GM18870 (cell line): Measurements from ENCODE around the gene CBFA2T2.
"Not testable (repeated sequence)": the region's sequence is repeated elsewhere in the genome, so short reads cannot be mapped to it uniquely, and the experiment has no call there.

Experiments used
- ATAC-seq: cut with Tn5 transposase; IDR thresholded peaks from one replicate; pipeline ENCODE4 v1.9.1; 2021; ENCODE audit warnings: moderate library complexity; ENCODE audit not compliant: unreplicated experiment

Gene CBFA2T2

GRCh38 chr20:33501000-33501399, 11.1 kb downstream of the CBFA2T2 start:
- no peak for ATAC-seq

GRCh38 chr20:33503564-33503963, 13.7 kb downstream of the CBFA2T2 start:
- ATAC-seq = no peak

DNA sequence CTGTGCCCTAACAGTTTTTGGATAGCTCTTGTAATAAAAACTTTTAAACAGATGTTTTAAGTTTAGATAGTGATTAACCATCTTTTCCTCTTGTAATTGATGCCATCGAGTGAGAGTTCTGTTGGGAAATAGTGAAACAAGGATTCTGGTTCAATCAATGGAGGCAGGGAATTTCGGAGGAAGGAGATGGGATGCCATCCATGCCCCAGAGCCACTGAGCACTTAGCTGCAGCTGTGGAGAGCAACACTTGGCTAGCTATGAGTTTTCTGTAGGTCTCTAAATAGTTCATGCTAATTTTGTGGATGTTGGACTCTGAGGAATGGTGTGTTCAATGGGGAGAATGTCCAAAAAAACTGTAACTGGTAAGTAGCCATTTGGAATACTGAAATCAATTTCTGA, 16.7 kb downstream of the CBFA2T2 start:
- no peak for ATAC-seq

GRCh38 chr20:33507461-33507860, 17.6 kb downstream of the CBFA2T2 start:
- no peak for ATAC-seq

GRCh38 chr20:33508015-33508414, 18.1 kb downstream of the CBFA2T2 start:
- not testable (repeated sequence) for ATAC-seq

GRCh38 chr20:33509057-33509456, 19.2 kb downstream of the CBFA2T2 start:
- not testable (repeated sequence) for ATAC-seq

- not testable (repeated sequence) for ATAC-seq
These were observed 22.0 kb downstream of the CBFA2T2 start for GRCh38 chr20:33511876-33512275.

DNA sequence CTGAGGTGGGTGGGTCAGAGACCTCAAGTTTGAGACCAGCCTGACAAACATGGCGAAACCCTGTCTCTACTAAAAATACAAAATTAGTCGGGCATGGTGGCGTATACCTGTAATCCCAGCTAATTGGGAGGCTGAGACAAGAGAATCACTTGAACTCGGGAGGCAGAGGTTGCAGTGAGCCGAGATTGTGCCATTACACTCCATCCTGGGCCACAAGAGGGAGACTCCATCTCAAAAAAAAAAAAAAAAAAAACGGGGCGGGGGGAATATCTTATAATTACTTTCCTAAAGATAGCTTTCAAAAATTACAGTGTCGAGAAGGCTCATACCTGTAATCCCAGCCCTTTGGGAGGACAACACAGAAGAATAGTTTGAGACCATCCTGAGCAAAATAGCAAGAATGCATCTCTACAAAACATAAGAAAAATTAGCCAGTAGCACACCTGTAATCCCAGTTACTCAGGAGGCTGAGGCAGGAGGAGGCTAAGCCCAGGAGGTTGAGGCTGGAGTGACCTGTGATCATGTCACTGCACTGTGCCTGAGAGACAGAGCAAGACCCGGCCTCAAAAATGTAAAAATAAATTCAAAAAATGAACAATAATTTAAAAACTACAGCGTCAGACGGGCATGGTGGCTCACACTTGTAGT, 25.8 kb downstream of the CBFA2T2 start:
- no peak for ATAC-seq

DNA sequence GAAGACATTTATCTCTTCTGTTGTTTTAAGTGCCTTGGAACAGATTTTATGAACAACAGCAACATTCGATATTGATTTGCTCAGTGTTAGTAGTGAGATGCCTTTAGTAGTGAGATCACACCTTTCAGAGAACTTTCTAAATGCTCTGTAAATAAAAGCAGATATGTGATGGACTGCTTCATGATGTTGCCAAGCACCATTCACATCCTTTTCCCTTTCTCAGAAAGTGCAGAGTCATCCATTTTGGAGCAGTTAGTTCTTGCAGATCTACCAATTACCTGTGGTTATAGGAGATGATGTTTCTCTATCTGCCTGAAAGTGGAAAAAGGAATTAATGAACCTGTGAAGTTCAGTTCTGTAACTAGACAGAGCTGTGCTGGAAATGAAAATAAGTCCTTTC, 27.0 kb downstream of the CBFA2T2 start:
- ATAC-seq = no peak

DNA sequence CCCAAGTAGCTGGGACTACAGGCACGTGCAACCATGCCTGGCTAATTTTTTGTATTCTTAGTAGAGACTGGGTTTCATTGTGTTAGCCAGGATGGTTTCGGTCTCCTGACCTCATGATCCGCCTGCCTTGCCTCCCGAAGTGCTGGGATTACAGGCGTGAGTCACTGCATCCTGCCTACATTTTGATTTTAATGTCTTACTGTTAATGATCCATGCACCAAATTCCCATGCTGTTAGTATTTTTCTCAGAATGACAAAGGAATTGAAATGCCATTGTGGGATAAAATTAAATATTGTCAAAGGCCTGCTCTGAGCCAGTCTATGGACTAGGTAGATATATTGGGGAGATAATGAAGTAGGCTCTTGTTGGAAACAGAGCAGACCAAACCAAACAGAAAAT, 28.2 kb downstream of the CBFA2T2 start:
- no peak for ATAC-seq

GRCh38 chr20:33521461-33521860, 31.6 kb downstream of the CBFA2T2 start:
- no peak for ATAC-seq

DNA sequence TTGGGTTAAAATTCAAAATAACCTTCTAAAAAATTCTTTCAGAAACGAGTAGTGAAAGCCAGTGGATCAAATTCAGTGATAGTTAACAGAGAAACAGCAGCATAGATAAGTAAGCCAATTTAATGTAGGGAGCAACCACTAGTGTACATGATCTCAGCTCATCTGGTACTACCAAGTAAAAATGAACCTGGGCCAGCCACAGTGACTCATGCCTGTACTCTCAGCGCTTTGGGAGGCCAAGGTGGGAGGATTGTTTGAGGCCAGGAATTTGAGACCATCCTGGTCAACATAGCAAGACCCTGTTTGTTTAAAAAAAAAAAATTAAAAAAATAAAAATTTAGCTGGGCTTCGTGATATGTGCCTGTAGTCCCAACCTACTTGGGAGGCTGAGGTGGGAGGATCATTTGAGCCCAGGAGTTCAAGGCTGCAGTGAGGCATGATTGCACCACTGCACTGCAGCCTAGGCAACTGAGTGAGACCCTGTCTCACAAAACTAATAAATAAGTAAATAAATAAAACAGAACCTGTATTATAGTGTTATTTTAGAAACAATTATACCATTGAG, 32.4 kb downstream of the CBFA2T2 start:
- ATAC-seq = no peak

GRCh38 chr20:33524261-33524660, 34.4 kb downstream of the CBFA2T2 start:
- no peak for ATAC-seq

GRCh38 chr20:33526769-33527168, 36.9 kb downstream of the CBFA2T2 start:
- ATAC-seq = no peak

DNA sequence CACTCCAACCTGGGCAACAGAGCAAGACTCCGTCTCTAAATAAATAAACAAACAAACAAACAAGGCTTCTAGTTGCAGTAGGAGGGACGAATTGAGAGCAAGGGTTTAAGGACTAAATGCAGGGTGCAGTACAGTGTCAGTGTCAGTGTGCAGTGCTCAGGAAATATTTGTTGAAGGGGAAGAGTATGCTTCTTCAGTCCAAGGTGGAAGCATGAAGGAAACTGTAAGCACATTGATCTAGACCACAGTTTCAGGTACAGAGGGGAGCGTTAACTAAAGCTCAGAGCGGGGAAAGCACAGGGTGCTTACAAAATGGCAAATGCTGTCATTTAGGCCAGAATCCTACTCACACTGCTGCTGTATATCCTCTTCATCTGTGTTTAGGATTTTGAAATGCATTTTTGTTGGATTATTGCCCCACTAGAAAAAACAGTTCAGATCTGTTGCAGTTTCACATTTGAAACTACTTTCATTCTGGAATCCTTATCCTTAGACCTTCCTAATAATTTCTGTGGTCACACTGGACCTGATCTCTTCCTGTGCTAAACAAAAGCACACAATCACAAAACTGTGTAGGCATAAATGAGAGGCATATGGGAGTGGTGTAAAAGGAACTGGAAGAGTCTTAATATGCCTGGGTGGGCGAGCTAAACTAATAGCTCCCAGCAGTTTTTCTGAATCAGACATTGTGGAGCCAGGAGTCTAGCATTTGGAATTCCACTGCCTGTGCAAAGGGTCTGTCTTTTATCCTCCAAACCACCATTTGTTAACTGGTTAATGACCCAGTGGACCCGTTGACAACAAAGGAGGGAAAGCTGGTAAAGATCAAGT, 41.4 kb downstream of the CBFA2T2 start:
- ATAC-seq = no peak

DNA sequence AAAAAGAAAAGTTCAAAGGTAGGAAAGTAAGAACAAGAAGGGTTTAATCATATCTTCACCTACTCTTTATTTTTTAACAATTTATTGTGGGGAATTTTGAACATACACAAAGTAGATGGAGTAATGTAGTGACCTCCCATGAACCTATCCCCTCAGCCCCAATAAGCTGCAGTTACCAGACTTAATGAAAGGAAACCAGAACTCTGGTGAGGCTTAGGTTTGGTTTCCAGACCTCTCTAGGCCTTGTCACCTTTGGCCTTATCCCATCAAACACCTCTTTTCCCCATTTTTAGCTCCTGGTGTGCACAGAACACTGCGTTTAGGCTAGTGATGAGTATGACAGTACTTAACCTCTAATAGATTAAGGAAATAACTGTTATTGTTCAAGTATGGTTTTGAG, 42.0 kb downstream of the CBFA2T2 start:
- no peak for ATAC-seq

DNA sequence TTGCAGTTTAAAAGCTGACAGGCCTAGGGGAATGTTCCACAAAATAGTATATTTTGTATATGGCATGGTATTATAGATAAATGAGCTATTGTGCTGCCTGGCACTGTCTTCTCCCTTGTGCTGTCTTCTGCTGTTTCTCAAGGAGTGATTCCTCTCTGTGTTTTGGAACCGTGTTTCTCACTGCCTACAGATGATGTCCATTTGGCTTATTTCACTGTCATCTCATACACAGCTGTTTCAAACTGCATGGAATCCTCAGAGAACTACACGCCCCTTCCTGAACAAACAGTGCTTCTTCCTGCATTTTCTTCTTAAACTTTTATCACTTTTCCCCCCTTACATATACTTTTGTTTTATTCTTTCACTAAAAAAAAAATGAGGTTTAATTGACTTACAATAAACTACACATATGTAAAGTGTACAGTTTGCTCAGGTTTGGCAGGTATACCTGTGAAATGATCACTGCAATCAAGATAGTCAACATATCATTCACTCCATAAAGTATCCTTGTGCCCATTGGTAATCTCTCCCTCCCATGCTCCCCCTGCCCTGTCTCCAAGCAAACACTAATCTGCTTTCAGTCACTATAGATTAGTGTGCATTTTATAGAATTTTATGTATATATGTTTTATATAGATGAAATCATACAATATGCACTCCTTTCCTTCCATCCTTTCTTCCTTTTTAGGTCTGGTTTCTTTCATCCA, 43.0 kb downstream of the CBFA2T2 start:
- no peak for ATAC-seq

DNA sequence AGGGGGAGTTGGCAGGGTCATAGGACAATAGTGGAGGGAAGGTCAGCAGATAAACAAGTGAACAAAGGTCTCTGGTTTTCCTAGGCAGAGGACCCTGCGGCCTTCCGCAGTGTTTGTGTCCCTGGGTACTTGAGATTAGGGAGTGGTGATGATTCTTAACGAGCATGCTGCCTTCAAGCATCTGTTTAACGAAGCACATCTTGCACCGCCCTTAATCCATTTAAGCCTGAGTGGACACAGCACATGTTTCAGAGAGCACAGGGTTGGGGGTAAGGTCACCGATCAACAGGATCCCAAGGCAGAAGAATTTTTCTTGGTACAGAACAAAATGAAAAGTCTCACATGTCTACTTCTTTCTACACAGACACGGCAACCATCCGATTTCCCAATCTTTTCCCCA, 45.8 kb downstream of the CBFA2T2 start:
- ATAC-seq = not testable (repeated sequence)

DNA sequence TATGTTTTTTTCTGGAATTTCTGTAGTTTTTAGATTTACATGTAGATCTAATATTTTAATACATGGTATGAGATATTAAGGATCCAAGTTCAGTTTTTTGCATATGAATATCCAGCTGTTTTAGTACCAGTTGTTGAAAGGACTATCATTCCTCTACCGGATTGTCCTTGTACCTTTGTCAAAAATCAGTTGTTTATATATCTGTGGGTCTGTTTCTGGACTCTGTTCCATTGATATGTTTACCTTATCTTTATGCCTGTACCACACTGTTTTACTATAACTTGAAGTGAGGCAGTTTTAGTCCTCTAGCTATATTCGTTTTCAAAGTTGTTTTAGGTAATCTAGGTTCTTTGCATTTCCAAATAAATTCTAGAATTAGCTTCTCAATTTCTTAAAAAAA, 47.7 kb downstream of the CBFA2T2 start:
- ATAC-seq = no peak

GRCh38 chr20:33539129-33539528, 49.2 kb downstream of the CBFA2T2 start:
- no peak for ATAC-seq

DNA sequence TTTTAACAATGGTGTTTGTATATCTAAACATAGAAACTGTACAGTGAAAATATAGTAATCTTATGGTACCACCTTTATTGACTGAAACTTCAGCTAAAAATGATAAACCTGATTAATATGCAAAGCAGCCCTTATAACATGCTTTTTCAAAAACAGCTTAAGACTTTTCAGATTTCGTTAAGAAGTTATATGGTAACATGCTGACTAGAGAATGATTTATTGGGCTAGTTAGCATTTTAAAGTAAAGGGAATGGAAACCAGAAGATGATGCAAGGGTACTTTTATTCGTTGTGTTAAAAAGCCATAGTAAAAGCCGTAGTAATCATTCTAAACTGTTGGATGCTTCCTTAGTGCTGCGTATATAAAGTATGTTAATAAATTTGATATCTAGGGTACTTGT, 50.5 kb downstream of the CBFA2T2 start:
- ATAC-seq = no peak

GRCh38 chr20:33541074-33541473, 51.2 kb downstream of the CBFA2T2 start:
- ATAC-seq = no peak
